ENCODE data around the gene SLCO3A1.

Gene SLCO3A1

GRCh38 chr15:92122259-92122658 lies 268.8 kb downstream of the SLCO3A1 start:
- in situ Hi-C loops (cut with MboI; ENCODE audit: low sequenced_read_pairs, unreplicated experiment): loop anchor here (25.0 kb wide), 1 partner anchor 165 kb away; no protein-coding TSS in a partner anchor
- DNase-seq (ENCODE audit: low spot score): no peak
- no peak for TF ChIP-seq CTCF (IDR thresholded peaks at IDR 0.05; ENCODE audit: borderline replicate concordance, control extremely low read depth, extremely low read depth, insufficient read depth, missing control alignments)

GRCh38 chr15:92123962-92124656 lies 270.6 kb downstream of the SLCO3A1 start:
- no peak for DNase-seq (ENCODE audit: low spot score)
- in situ Hi-C loops (cut with MboI; ENCODE audit: low sequenced_read_pairs, unreplicated experiment): loop anchor here (25.0 kb wide), 1 partner anchor 163 kb away; no protein-coding TSS in a partner anchor
- no peak for TF ChIP-seq CTCF (IDR thresholded peaks at IDR 0.05; ENCODE audit: borderline replicate concordance, control extremely low read depth, extremely low read depth, insufficient read depth, missing control alignments)

GRCh38 chr15:92124657-92125010 lies 271.1 kb downstream of the SLCO3A1 start:
- no peak for TF ChIP-seq CTCF (IDR thresholded peaks at IDR 0.05; ENCODE audit: borderline replicate concordance, control extremely low read depth, extremely low read depth, insufficient read depth, missing control alignments)
- in situ Hi-C loops (cut with MboI; ENCODE audit: low sequenced_read_pairs, unreplicated experiment): loop anchor here (25.0 kb wide), 1 partner anchor 163 kb away; no protein-coding TSS in a partner anchor
- no peak for DNase-seq (ENCODE audit: low spot score)

DNA sequence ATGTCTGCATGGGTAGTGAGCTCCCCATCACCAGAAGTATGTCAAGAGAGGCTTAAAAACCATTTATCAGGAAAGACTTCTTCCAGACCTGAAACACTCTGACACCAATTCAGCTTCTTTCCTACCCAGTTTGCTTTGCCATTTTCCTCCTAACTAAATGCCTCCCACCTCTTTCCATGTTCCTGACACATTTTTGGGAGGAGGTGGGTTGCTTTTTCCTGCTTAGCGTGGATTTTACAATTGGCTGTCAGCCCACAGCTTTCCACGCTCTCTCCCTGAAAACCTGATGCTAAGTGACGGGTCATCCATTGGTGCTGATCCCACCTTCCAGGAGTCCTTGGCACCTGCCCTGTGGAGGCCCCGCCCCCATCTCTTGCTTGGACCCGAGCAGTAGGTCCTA lies 275.3 kb downstream of the SLCO3A1 start:
- in situ Hi-C loops (cut with MboI; ENCODE audit: low sequenced_read_pairs, unreplicated experiment): no loop called here
- no peak for TF ChIP-seq CTCF (IDR thresholded peaks at IDR 0.05; ENCODE audit: borderline replicate concordance, control extremely low read depth, extremely low read depth, insufficient read depth, missing control alignments)

DNA sequence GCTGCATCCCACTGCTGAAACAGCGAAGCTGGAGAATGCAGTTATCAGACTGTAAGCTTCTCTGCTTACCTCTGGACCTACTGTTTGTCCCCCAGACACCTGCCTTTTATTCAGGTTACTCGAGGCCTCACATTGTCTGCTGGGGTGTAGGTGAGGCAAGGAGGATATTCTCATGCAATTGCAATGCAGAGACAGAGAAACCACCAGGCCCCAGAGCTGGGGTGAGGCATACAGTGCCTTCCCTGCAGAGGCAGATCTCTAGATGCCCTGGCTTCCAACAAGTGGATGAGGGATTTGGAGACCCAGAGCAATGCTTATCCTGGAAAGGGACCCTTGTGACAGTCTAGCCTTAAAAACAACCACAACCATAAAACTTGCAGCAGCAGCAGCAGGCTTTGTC lies 276.7 kb downstream of the SLCO3A1 start:
- no peak for TF ChIP-seq CTCF (IDR thresholded peaks at IDR 0.05; ENCODE audit: borderline replicate concordance, control extremely low read depth, extremely low read depth, insufficient read depth, missing control alignments)
- in situ Hi-C loops (cut with MboI; ENCODE audit: low sequenced_read_pairs, unreplicated experiment): no loop called here
- no peak for DNase-seq (ENCODE audit: low spot score)

More for the DNA sequence above, 275.3 kb downstream of the SLCO3A1 start:
- no peak for DNase-seq (ENCODE audit: low spot score)

DNA sequence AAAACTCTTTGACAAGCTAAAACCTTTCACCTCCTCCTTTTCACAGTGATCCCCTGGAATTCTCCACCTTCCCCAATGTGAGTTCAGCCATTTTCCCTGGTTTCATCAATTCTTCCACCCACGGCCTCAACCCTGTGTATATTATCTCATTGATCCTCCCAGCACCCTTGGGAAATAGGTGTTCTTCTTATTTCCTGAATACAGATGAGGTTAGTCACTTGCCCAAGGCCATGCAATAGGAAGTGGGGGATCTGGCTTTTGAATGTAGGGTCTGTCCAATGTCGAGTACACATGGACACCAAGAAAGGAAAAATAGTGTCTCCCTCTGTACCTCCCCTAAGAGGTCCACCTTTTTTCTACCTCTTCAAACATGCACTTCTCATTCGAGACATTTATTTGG lies 277.4 kb downstream of the SLCO3A1 start:
- in situ Hi-C loops (cut with MboI; ENCODE audit: low sequenced_read_pairs, unreplicated experiment): no loop called here
- no peak for DNase-seq (ENCODE audit: low spot score)
- TF ChIP-seq CTCF (IDR thresholded peaks at IDR 0.05; ENCODE audit: borderline replicate concordance, control extremely low read depth, extremely low read depth, insufficient read depth, missing control alignments): no peak

Data from GM13976 (cell line).